ENCODE data around the gene ID4. TPM values are rescaled to one million over a fixed set of nuclear protein-coding genes. Genes with fewer than 3 reads are reported as not detected.

Gene ID4
- total and polyA plus RNA-seq, 2 of the 8 experiments (the other 6 are each of a cell fraction or from before 2014, with no cell fraction given) = 2.0 to 8.3 TPM

- Histone ChIP-seq H2BK5ac (ENCODE audit: low read depth, low read length) (no peak overlapping the region), H3K9me3 (ENCODE audit: insufficient read depth in 2 of 2, low read depth in 1 of 2, low read length in 1 of 2) (no peaks in the 10 kb centered on the region), H3K27me3 (replicated peaks in 1 of 4; ENCODE audit: control insufficient read depth in 3 of 4, extremely low read depth in 1 of 4, insufficient read depth in 3 of 4, low read length in 3 of 4) (no peaks in the 10 kb centered on the region), H3K9ac (replicated peaks in 1 of 4; ENCODE audit: extremely low read depth in 1 of 4, low read depth in 3 of 4, low read length in 3 of 4) (no peak overlapping the region), H3K4ac (replicated peaks; ENCODE audit: insufficient read length, low read depth, low read length) (no peak overlapping the region), H3K14ac (ENCODE audit: insufficient read length) (no peak overlapping the region), H4K5ac (ENCODE audit: insufficient read length, low read depth, low read length) (no peak overlapping the region), H4K20me1 (replicated peaks in 1 of 2; ENCODE audit: control insufficient read depth in 1 of 2, insufficient read depth in 2 of 2, low read length in 2 of 2) (no peaks in the 10 kb centered on the region), H2AFZ (ENCODE audit: low read length) (no peak overlapping the region), H3K27ac (ENCODE audit: low read depth, low read length) (no peak overlapping the region), H4K91ac (replicated peaks; ENCODE audit: insufficient read length, low read length) (no peak overlapping the region), H3K4me2 (ENCODE audit: insufficient read depth in 1 of 2, low read depth in 2 of 2, low read length in 2 of 2) (no peak overlapping the region), H3K56ac (replicated peaks; ENCODE audit: insufficient read length, low read depth, low read length) (no peak overlapping the region), H3K18ac (ENCODE audit: extremely low read depth, low read length) (no peak overlapping the region), H2AK5ac (ENCODE audit: low read depth, low read length) (no peak overlapping the region), H3K79me1 (ENCODE audit: low read depth, low read length) (no peaks in the 10 kb centered on the region), H3K4me1 (replicated peaks in 1 of 4; ENCODE audit: control insufficient read depth in 3 of 4, insufficient read depth in 4 of 4, low read length in 3 of 4) (no peaks in the 10 kb centered on the region; a peak in 1 of 7 replicates), H3K36me3 (ENCODE audit: control insufficient read depth in 2 of 4, insufficient read depth in 4 of 4, low read length in 3 of 4) (no peaks in the 10 kb centered on the region), H2BK120ac (replicated peaks; ENCODE audit: low read depth, low read length) (no peak overlapping the region), H2BK20ac (ENCODE audit: low read length) (no peak overlapping the region), H3K23me2 (ENCODE audit: low read depth, low read length) (no peaks in the 10 kb centered on the region), H3K79me2 (ENCODE audit: control insufficient read depth in 1 of 2, insufficient read depth in 2 of 2, low read length in 2 of 2) (no peaks in the 10 kb centered on the region), H2BK15ac (ENCODE audit: low read length) (no peak overlapping the region), H2BK12ac (ENCODE audit: low read depth, low read length) (no peak overlapping the region), H3K4me3 (ENCODE audit: extremely low read depth in 1 of 4, insufficient read depth in 2 of 4, low read depth in 3 of 4, low read length in 4 of 4) (no peak overlapping the region), H3K23ac (ENCODE audit: insufficient read length) (no peak overlapping the region), H4K8ac (ENCODE audit: extremely low read depth, insufficient read depth, low read length) (no peak overlapping the region)
- ChIA-PET CTCF (ENCODE audit: partially characterized antibody) (no interaction called here), POLR2A (ENCODE audit: partially characterized antibody) (no interaction called here)
- FAIRE-seq (no peak), DNase-seq (ENCODE audit: low read depth in 1 of 2, low spot score in 2 of 2) (no peak)
- TF ChIP-seq YY1 (IDR thresholded peaks at IDR 0.05; ENCODE audit: low read depth, low read length) = no peak
- 94% methylated on average over 2 of the region's 2 CpGs; no CpG with 5 or more reads in 1 of the 2 experiments for WGBS, 2 experiments (ENCODE audit: extremely low coverage in 1 of 2, insufficient coverage in 1 of 2, insufficient read length in 1 of 2, insufficient replicate concordance in 2 of 2, low coverage in 1 of 2, low lambda C conversion rate in 2 of 2, missing lambda C conversion rate in 1 of 2)
These were observed 7.0 kb upstream of the ID4 start for GRCh38 chr6:19830171-19830570.

Measured in H1 (cell line).